Type B pancreatic cell (in vitro differentiated cells): ENCODE data around the gene SLC30A4. TPM values are rescaled to one million over a fixed set of nuclear protein-coding genes. Genes with fewer than 3 reads are reported as not detected.

Experiments used
- DNase-seq: peaks from one replicate; pipeline ENCODE4 v3.0.0; 2021; ENCODE audit warnings: mixed read lengths; ENCODE audit not compliant: unreplicated experiment; ENCODE audit errors: extremely low spot score
- H3K27ac Mint-ChIP-seq: 2 replicates; pipeline ENCODE4 v1.8.0; 2021; ENCODE audit warnings: mild to moderate bottlenecking, mixed read lengths
- H3K27me3 Mint-ChIP-seq: 2 replicates; pipeline ENCODE4 v1.8.0; 2021; ENCODE audit warnings: mixed read lengths
- H3K36me3 Mint-ChIP-seq: 2 replicates; pipeline ENCODE4 v1.8.0; 2021; ENCODE audit warnings: mixed read lengths
- H3K4me1 Mint-ChIP-seq: one replicate; pipeline ENCODE4 v1.8.0; 2021; ENCODE audit warnings: mixed read lengths; ENCODE audit not compliant: unreplicated experiment
- H3K4me3 Mint-ChIP-seq: 2 replicates; pipeline ENCODE4 v1.8.0; 2021; ENCODE audit warnings: mild to moderate bottlenecking, mixed read lengths
- H3K9me3 Mint-ChIP-seq: 2 replicates; pipeline ENCODE4 v1.8.0; 2021; ENCODE audit warnings: mixed read lengths
- CTCF ChIP-seq: fragments of 200-600 bp; sonication (generic); conservative IDR thresholded peaks from 2 replicates; pipeline ENCODE4 v1.5.0; 2021; ENCODE audit warnings: antibody characterized with exemption, mild to moderate bottlenecking
- total RNA-seq: library from RNA; stranded (reverse); gene quantifications from 2 replicates; pipeline ENCODE4 v1.2.1, GENCODE V29; 2021; ENCODE audit warnings: low replicate concordance

Gene SLC30A4
- total RNA-seq, 1 donor from 2014 or later = 7.2 TPM

- Mint-ChIP-seq H3K4me1 (no peaks in the 10 kb centered on the region), H3K36me3 (no peaks in the 10 kb centered on the region), H3K4me3 (no peak overlapping the region), H3K27ac (no peak overlapping the region), H3K27me3 (no peaks in the 10 kb centered on the region), H3K9me3 (no peaks in the 10 kb centered on the region)
- no peak for DNase-seq
- no peak for TF ChIP-seq CTCF
Measured at GRCh38 chr15:45548753-45549520, 26.4 kb upstream of the SLC30A4 start.

- H3K4me3 Mint-ChIP-seq = no peak overlapping the region
- no peaks in the 10 kb centered on the region for H3K27me3 Mint-ChIP-seq
- no peaks in the 10 kb centered on the region for H3K4me1 Mint-ChIP-seq
- H3K36me3 Mint-ChIP-seq = no peaks in the 10 kb centered on the region
- no peak overlapping the region for H3K27ac Mint-ChIP-seq
- DNase-seq = no peak
- no peak for TF ChIP-seq CTCF
- H3K9me3 Mint-ChIP-seq = no peaks in the 10 kb centered on the region
Measured at GRCh38 chr15:45546789-45547188, 24.2 kb upstream of the SLC30A4 start.

- Mint-ChIP-seq H3K4me3 (no peak overlapping the region), H3K4me1 (no peaks in the 10 kb centered on the region), H3K27ac (no peak overlapping the region), H3K27me3 (no peaks in the 10 kb centered on the region), H3K9me3 (no peaks in the 10 kb centered on the region), H3K36me3 (no peaks in the 10 kb centered on the region)
- TF ChIP-seq CTCF = no peak
- no peak for DNase-seq
Measured at GRCh38 chr15:45544266-45545023, 21.9 kb upstream of the SLC30A4 start.

- Mint-ChIP-seq H3K36me3 (no peaks in the 10 kb centered on the region), H3K4me3 (no peak overlapping the region), H3K9me3 (no peaks in the 10 kb centered on the region), H3K4me1 (no peaks in the 10 kb centered on the region), H3K27me3 (no peaks in the 10 kb centered on the region), H3K27ac (no peak overlapping the region)
- TF ChIP-seq CTCF = no peak
- DNase-seq = no peak
Measured at GRCh38 chr15:45543051-45543450, 20.5 kb upstream of the SLC30A4 start.

GRCh38 chr15:45540531-45540930 lies 18.0 kb upstream of the SLC30A4 start:
- Mint-ChIP-seq H3K27me3 (no peaks in the 10 kb centered on the region), H3K36me3 (no peaks in the 10 kb centered on the region), H3K27ac (no peak overlapping the region), H3K4me3 (no peak overlapping the region), H3K9me3 (no peaks in the 10 kb centered on the region), H3K4me1 (peaks cover 4% of the 10 kb centered on the region)
- no peak for TF ChIP-seq CTCF
- DNase-seq = no peak
